Natural killer cell (primary cell): Measurements from ENCODE around the gene LGI2. TPM values are rescaled to one million over a fixed set of nuclear protein-coding genes. Genes with fewer than 3 reads are reported as not detected.

Source experiments
- ATAC-seq, 3 donors: fragments of 150-1000 bp in 2 of 3; fragments of 200-7000 bp in 1 of 3; cut with Tn5 transposase; 1 replicate in 1 of 3; 2 replicates in 2 of 3; pipeline ENCODE4 v1.10.0; 2021; ENCODE audit warnings: mild to moderate bottlenecking in 2 of 3, moderate library complexity in 2 of 3
- DNase-seq, 2 donors: peaks; one replicate each; pipeline versions ENCODE4 v3.0.0 to v3.0.0-alpha.2; 2013 to 2021; ENCODE audit warnings: mixed read lengths in 1 of 2
- H3K27ac ChIP-seq: one replicate; pipeline ENCODE4 v1.5.1; 2013; ENCODE audit warnings: mild to moderate bottlenecking, low read length
- H3K27me3 ChIP-seq: one replicate; pipeline ENCODE4 v1.6.1; 2013; ENCODE audit warnings: low read length; ENCODE audit not compliant: control insufficient read depth, insufficient read depth
- H3K36me3 ChIP-seq: one replicate; pipeline ENCODE4 v1.6.1; 2013; ENCODE audit warnings: low read length; ENCODE audit not compliant: control insufficient read depth, insufficient read depth
- H3K4me1 ChIP-seq: one replicate; pipeline ENCODE4 v1.6.1; 2013; ENCODE audit warnings: low read length; ENCODE audit not compliant: control insufficient read depth, insufficient read depth
- H3K4me3 ChIP-seq: one replicate; pipeline ENCODE4 v1.5.1; 2013; ENCODE audit warnings: low read length
- H3K9me3 ChIP-seq: one replicate; pipeline ENCODE4 v1.6.1; 2013; ENCODE audit warnings: low read length; ENCODE audit not compliant: control insufficient read depth, insufficient read depth
- H3K27ac Mint-ChIP-seq, 2 donors: one replicate each; pipeline ENCODE4 v1.8.0; 2022; ENCODE audit warnings: mild to moderate bottlenecking in 2 of 2, mixed read lengths in 2 of 2, moderate library complexity in 1 of 2
- H3K27me3 Mint-ChIP-seq, 2 donors: one replicate each; pipeline ENCODE4 v1.8.0; 2022; ENCODE audit warnings: low read depth in 2 of 2, mixed read lengths in 2 of 2
- H3K36me3 Mint-ChIP-seq: one replicate; pipeline ENCODE4 v1.8.0; 2022; ENCODE audit warnings: mixed read lengths
- H3K4me1 Mint-ChIP-seq, 2 donors: one replicate each; pipeline ENCODE4 v1.8.0; 2022; ENCODE audit warnings: mixed read lengths in 2 of 2
- H3K4me3 Mint-ChIP-seq: one replicate; pipeline ENCODE4 v1.8.0; 2022; ENCODE audit warnings: mild to moderate bottlenecking, moderate library complexity, mixed read lengths
- H3K9me3 Mint-ChIP-seq, 2 donors: one replicate each; pipeline ENCODE4 v1.8.0; 2022; ENCODE audit warnings: mixed read lengths in 2 of 2
- WGBS: methylation state at CpG from one replicate; pipeline ENCODE4 v1.1.7; 2013; ENCODE audit warnings: missing lambda C conversion rate; ENCODE audit not compliant: insufficient coverage; 5-methylcytosine and 5-hydroxymethylcytosine counted together
- intact Hi-C: fragments of 100-400 bp; cut with micrococcal nuclease; formaldehyde crosslinking; loops from one replicate; pipeline ENCODE4 v1.14.2; 2022
- total RNA-seq, 4 donors: library from RNA; stranded (reverse); fragments of 120-200 nt in 1 of 4; gene quantifications; one replicate each; pipeline versions ENCODE4 v1.2.3 to v1.2.4, GENCODE V29; 2013 to 2022
- TF ChIP-seq, protein P1 (sequence below): fragments of 200-600 bp; IDR thresholded peaks from one replicate; pipeline ENCODE4 v1.8.0; 2022; ENCODE audit warnings: antibody characterized with exemption

The LGI2 gene
- total RNA-seq, 3 donors from 2014 or later (not counting 1 experiment from before 2014, with no cell fraction given), result not detected

DNA sequence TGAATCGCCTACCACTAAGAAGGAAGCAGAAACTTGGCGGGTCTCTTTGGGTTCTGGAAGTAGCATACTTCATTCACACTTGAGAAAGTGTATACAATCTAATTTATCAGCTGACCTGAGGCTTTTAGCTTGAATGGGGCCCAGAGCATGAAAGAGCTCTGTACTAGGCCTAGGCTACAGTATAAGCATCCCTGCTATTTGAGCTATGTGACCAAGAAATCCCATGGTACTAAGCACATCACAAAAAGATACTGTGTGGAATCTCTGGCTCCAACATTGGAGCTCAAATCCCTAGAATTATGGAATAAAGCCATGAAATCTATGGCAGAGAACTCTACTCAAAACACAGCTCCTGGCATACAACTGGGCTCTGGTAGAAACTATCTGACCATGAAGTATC, 74.0 kb downstream of the LGI2 start:
- Histone ChIP-seq H3K27me3 (no peaks in the 10 kb centered on the region), H3K36me3 (no peaks in the 10 kb centered on the region), H3K9me3 (peaks cover 3% of the 10 kb centered on the region), H3K4me1 (no peaks in the 10 kb centered on the region), H3K4me3 (no peak overlapping the region), H3K27ac (no peak overlapping the region)
- Mint-ChIP-seq H3K4me3 (no peak overlapping the region), H3K27me3 (peaks cover 0 to 2% of the 10 kb centered on the region in 2 donors), H3K9me3 (peaks cover 2 to 7% of the 10 kb centered on the region in 2 donors), H3K36me3 (no peaks in the 10 kb centered on the region), H3K27ac (no peak overlapping the region), H3K4me1 (no peaks in the 10 kb centered on the region)
- DNase-seq (no peak), ATAC-seq (no peak)
- TF ChIP-seq, protein P1, sequence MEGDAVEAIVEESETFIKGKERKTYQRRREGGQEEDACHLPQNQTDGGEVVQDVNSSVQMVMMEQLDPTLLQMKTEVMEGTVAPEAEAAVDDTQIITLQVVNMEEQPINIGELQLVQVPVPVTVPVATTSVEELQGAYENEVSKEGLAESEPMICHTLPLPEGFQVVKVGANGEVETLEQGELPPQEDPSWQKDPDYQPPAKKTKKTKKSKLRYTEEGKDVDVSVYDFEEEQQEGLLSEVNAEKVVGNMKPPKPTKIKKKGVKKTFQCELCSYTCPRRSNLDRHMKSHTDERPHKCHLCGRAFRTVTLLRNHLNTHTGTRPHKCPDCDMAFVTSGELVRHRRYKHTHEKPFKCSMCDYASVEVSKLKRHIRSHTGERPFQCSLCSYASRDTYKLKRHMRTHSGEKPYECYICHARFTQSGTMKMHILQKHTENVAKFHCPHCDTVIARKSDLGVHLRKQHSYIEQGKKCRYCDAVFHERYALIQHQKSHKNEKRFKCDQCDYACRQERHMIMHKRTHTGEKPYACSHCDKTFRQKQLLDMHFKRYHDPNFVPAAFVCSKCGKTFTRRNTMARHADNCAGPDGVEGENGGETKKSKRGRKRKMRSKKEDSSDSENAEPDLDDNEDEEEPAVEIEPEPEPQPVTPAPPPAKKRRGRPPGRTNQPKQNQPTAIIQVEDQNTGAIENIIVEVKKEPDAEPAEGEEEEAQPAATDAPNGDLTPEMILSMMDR, result no peak
- intact Hi-C loops, result no loop called here
- 89% methylated on average over 2 of the region's 2 CpGs for WGBS

DNA sequence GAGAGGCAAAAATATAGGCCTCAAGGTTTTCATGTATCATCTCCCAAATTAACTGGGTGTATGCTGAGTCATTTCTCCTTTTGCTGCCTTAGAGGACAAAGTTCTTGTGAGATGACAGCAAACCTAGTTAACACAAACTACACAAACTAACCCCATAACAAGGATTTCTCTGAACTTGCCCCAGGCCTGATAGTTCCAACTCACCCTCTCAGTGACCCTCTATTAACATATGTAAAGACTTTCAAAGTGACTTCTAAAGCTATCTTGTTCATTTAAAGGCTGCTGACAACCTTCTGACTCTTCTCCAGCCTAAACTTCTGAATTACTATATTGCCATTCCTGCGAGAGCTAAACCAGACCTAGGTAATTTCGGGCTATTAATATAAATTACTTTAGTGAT, 74.7 kb downstream of the LGI2 start:
- no peaks in the 10 kb centered on the region for H3K36me3 Mint-ChIP-seq
- H3K27ac Mint-ChIP-seq, result no peak overlapping the region
- TF ChIP-seq, protein P1, result no peak
- no peaks in the 10 kb centered on the region for H3K36me3 ChIP-seq
- H3K4me3 ChIP-seq, result no peak overlapping the region
- no peaks in the 10 kb centered on the region for H3K27me3 ChIP-seq
- no peaks in the 10 kb centered on the region for H3K4me1 ChIP-seq
- ATAC-seq (no peak), DNase-seq (no peak)
- intact Hi-C loops, result no loop called here
- H3K4me3 Mint-ChIP-seq, result no peak overlapping the region
- H3K27ac ChIP-seq, result no peak overlapping the region
- peaks cover 0 to 2% of the 10 kb centered on the region in 2 donors for H3K27me3 Mint-ChIP-seq
- H3K9me3 ChIP-seq, result peaks cover 3% of the 10 kb centered on the region
- H3K9me3 Mint-ChIP-seq, result peaks cover 2 to 7% of the 10 kb centered on the region in 2 donors
- 90% methylated on average over 2 of the region's 2 CpGs for WGBS
- H3K4me1 Mint-ChIP-seq, result no peaks in the 10 kb centered on the region

DNA sequence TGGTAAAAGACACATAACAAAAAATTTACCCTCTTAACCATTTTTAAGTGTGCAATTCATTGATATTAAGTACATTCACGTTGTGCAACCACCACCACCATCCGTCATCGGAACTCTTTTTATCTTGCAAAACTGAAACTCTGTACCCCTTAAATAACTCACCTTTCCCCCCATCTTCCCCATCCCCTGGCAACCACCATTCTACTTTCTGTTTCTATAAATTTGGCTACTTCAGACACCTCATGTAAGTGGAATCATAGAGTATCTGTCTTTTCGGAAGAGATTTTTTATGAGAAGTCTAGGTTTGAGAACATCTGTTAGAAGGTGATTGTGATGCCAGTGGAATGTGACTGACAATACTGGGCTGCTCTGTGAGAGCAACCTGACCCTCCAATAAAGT, 78.1 kb downstream of the LGI2 start:
- H3K27ac ChIP-seq, result no peak overlapping the region
- no peaks in the 10 kb centered on the region for H3K4me1 ChIP-seq
- peaks cover 0 to 4% of the 10 kb centered on the region in 2 donors for H3K27me3 Mint-ChIP-seq
- H3K4me1 Mint-ChIP-seq, result no peaks in the 10 kb centered on the region
- H3K36me3 Mint-ChIP-seq, result no peaks in the 10 kb centered on the region
- no peaks in the 10 kb centered on the region for H3K27me3 ChIP-seq
- intact Hi-C loops, result no loop called here
- TF ChIP-seq, protein P1, result no peak
- H3K9me3 Mint-ChIP-seq, result peaks cover 0 to 6% of the 10 kb centered on the region in 2 donors
- no peak for DNase-seq
- H3K9me3 ChIP-seq, result peaks cover 3% of the 10 kb centered on the region
- 80% methylated on average over 4 of the region's 4 CpGs for WGBS
- no peak overlapping the region for H3K4me3 Mint-ChIP-seq
- H3K36me3 ChIP-seq, result no peaks in the 10 kb centered on the region
- ATAC-seq, result no peak
- H3K27ac Mint-ChIP-seq, result no peak overlapping the region
- no peak overlapping the region for H3K4me3 ChIP-seq

DNA sequence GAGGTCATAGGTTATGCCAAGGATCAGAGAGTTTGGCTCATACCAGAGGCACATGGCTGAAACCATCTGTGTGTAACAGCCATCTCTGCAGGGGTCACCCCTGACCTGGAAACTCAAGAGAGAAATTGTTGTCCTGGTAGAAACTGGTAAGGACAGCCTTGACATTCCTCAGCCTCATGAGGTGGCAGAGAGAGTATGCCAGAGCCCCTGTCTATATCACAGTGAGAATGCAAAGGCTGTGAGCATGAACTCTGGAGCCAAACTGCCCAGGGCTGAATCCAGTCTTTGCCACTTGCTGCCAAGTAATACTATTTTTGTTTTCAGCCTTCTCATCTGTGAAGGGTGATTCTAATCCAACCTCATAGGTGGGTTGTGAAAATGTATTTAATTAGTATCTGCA, 80.8 kb downstream of the LGI2 start:
- intact Hi-C loops, result no loop called here
- peaks cover 3% of the 10 kb centered on the region for H3K9me3 ChIP-seq
- Mint-ChIP-seq H3K9me3 (peaks cover 0 to 6% of the 10 kb centered on the region in 2 donors), H3K36me3 (no peaks in the 10 kb centered on the region), H3K27me3 (peaks cover 0 to 4% of the 10 kb centered on the region in 2 donors), H3K4me3 (no peak overlapping the region), H3K4me1 (no peaks in the 10 kb centered on the region), H3K27ac (no peak overlapping the region)
- no peak overlapping the region for H3K27ac ChIP-seq
- ATAC-seq (no peak), DNase-seq (no peak)
- H3K36me3 ChIP-seq, result no peaks in the 10 kb centered on the region
- no peaks in the 10 kb centered on the region for H3K4me1 ChIP-seq
- no peaks in the 10 kb centered on the region for H3K27me3 ChIP-seq
- no peak overlapping the region for H3K4me3 ChIP-seq
- TF ChIP-seq, protein P1, result no peak
